ENCODE data around the gene LAMA2.

The LAMA2 gene

DNA sequence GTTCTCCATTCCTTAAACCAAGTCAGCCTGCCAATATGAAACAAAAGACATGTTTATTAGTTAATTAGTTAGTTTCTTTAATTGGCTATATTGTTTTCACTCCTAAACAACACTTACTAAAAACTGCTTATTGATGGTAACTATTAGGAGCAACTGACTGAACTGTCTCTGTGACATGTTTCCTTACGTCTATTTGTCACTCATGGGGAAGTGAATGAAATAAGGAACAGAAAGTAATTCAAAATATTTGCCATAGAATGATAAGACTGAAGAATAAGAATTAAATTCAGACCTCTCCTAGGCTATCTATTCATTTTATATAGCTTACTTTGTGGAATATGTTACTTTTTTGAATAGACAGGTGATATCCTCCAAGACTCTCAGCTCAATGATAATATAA is 217.2 kb downstream of the LAMA2 start:
- TF ChIP-seq GATA3 (IDR thresholded peaks at IDR 0.05; ENCODE audit: low read depth, low read length) = no peak
- no peak for TF ChIP-seq GATA2 (IDR thresholded peaks at IDR 0.05; ENCODE audit: low read depth, low read length)

DNA sequence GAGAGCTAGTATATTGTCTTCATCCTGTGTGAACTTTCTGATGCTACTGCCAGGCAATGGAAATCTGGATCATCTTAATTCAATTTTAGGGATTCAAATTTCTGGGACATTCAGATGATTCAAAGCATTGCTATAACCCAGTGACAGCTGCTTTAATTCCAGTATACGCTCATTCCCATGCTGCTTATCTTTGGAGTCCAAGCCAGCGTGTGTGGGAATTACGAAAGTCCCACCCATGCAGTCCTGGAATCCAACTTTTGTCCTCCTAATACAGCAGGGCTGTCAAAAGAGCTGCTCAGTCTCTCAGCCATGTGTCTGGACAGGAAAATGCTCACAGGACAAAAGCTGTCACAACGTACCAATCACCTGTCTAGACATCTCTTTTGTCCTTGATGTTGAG is 219.8 kb downstream of the LAMA2 start:
- TF ChIP-seq GATA3 (IDR thresholded peaks at IDR 0.05; ENCODE audit: low read depth, low read length) (no peak), GATA2 (IDR thresholded peaks at IDR 0.05; ENCODE audit: low read depth, low read length) (no peak)

DNA sequence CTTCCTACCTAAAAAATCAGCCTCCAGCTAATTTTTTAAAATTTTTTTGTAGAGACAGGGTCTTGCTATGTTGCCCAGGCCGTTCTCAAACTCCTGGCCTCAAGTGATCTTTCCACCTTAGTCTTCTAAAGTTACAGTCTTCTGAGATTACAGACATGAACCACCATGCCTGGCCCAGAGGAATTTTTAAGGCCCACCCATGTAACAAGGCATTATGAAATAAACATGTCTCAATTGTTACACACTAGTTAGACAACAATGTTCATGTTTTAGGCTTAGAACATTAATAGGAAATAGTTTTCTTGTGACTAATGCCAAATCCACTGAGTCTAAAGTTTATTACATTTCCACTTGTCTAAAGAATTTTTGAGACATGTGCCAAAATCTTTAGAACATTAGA is 221.2 kb downstream of the LAMA2 start:
- TF ChIP-seq GATA2 (IDR thresholded peaks at IDR 0.05; ENCODE audit: low read depth, low read length) = no peak
- TF ChIP-seq GATA3 (IDR thresholded peaks at IDR 0.05; ENCODE audit: low read depth, low read length) = no peak

DNA sequence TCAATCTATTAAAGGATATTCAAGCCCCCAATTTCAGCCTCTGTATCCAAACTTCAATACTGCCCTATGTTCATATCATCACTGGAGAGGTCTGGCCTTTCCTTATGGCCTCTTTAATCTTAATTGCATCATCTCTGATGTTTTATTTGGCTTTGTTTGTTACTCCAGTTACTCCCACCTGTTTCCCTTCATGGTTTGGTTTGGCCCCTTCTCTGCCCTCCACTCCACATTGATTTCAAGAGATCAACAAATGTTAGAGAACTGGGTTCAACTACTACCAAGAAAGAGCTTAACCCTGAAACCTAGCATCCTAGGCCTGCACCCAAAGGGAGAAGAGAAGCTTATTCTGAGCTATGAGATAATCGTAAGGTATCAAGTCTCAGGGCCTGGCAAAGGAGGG is 221.6 kb downstream of the LAMA2 start:
- TF ChIP-seq GATA2 (IDR thresholded peaks at IDR 0.05; ENCODE audit: low read depth, low read length) (no peak), GATA3 (IDR thresholded peaks at IDR 0.05; ENCODE audit: low read depth, low read length) (no peak)

DNA sequence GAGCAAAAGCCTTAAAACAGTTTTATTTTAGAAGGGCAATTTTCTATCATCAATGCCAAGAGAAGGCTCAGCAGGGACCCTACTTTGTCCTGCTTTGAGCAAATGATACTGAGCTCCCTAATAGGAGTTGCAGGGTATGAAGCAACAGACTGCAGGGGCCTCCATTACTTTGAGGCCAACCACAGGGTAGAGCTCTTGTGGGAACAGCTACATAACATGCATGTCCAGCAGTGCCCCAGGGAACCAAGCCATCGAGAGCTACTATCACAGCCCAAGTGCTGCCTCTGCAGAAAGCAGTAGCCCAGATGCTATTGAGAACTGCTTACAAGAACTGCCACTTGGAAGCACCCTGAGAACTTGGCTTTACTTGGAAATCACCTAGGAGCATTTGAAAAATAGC is 222.1 kb downstream of the LAMA2 start:
- TF ChIP-seq GATA3 (IDR thresholded peaks at IDR 0.05; ENCODE audit: low read depth, low read length) = no peak

DNA sequence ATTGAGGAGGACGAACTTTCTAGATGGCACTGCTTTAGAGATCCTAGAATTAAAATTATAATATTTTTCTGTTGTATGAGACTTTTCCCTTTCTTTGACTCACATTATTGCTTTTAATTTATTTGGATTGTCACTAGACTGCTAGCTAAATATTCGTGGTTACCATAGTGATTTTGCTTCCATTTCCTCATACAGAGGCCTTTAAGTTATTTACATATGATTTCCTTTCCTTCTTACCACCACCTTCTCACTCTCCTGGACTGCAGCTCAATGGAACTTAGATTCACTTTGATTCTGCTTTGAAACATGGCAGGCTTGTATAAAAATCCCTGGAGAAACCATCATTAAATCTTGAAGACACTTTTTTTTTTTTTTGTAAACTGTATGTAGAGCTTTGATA is 222.9 kb downstream of the LAMA2 start:
- TF ChIP-seq GATA2 (IDR thresholded peaks at IDR 0.05; ENCODE audit: low read depth, low read length) = no peak
- no peak for TF ChIP-seq GATA3 (IDR thresholded peaks at IDR 0.05; ENCODE audit: low read depth, low read length)

DNA sequence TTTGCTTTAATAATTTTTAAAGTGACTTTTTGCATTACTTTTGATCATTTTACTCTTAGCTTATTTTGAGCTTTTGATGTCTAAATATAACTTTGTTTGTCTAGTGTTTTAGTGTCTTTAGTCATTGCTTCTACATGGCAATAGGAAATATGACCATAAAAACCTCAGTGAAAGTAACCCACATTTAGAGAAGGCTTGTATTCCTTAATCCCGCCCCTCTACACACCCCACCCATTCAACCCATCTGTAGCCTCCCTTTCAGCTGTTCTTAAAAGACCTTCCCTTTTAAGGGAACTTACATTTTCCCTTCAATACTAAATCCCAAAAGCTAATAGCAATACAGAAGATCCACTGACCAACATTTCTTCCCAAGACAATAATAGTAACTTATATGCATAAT is 225.4 kb downstream of the LAMA2 start:
- no peak for TF ChIP-seq GATA2 (IDR thresholded peaks at IDR 0.05; ENCODE audit: low read depth, low read length)
- no peak for TF ChIP-seq GATA3 (IDR thresholded peaks at IDR 0.05; ENCODE audit: low read depth, low read length)

DNA sequence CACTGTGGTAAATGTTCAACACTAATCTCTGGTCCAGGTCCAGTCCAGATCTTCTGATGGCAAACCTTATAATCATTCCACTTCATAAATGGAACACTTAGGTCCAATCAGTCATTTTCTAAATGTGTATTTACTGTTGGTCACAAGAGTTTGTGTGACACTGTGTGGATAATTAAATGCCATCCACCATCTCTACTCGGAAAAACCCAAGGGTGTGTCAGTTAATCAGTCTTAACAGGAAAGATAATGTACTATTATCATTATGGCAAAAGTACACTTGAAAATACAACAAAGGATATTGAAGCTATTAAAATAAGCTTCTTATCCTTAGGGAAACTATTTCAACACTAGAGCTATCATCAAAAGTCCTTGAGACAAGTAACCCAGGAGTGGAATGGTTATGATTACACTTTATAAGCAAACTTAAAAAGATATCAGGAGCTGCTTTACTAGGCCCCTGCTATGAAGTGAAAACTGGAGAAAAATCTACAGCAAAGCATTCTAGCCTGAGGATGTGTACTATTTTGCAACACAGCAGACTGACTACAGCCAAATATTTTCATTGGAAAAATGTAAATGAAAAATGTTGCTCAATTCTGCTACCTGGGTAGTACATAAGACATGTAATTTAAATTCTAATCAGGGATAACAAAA is 227.9 kb downstream of the LAMA2 start:
- TF ChIP-seq GATA3 (IDR thresholded peaks at IDR 0.05; ENCODE audit: low read depth, low read length) (no peak), GATA2 (IDR thresholded peaks at IDR 0.05; ENCODE audit: low read depth, low read length) (no peak)

DNA sequence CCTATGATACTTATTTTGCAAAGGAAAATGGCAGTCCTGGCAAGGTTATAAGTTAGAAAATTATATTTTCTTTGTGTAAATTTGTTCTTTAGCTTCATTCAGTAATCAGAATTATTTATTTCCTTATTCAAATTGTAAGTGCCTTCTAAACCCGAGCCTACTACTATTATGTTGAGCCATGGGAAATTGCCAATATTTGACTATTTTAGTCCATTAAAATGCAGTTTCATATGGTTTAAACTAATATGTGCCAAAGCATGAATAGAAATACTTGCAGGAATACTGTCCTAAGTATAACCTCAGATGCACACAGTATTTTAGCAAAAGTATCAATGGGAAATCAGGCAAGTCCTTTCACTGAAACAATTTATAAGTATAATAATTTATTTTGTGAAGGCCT is 228.4 kb downstream of the LAMA2 start:
- TF ChIP-seq GATA3 (IDR thresholded peaks at IDR 0.05; ENCODE audit: low read depth, low read length) = no peak
- no peak for TF ChIP-seq GATA2 (IDR thresholded peaks at IDR 0.05; ENCODE audit: low read depth, low read length)

DNA sequence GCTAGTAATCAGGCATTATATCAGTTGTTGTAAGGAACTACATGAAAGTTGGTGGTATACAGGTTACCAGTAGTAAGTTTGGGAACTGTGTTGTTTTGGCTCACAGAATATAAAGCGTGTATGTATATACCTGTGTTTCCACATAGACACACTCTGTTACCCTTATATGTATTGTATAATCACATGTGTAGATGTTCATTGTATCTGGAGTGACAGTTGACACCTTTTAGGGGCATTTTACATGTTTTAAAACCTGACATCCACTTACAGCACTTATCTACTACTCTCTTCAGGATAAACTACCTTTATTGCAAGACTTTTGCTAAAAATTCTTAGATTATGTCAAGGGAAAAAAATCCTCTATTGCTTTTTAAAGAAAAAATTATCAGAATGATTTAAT is 228.9 kb downstream of the LAMA2 start:
- TF ChIP-seq GATA3 (IDR thresholded peaks at IDR 0.05; ENCODE audit: low read depth, low read length) = no peak
- TF ChIP-seq GATA2 (IDR thresholded peaks at IDR 0.05; ENCODE audit: low read depth, low read length) = no peak

DNA sequence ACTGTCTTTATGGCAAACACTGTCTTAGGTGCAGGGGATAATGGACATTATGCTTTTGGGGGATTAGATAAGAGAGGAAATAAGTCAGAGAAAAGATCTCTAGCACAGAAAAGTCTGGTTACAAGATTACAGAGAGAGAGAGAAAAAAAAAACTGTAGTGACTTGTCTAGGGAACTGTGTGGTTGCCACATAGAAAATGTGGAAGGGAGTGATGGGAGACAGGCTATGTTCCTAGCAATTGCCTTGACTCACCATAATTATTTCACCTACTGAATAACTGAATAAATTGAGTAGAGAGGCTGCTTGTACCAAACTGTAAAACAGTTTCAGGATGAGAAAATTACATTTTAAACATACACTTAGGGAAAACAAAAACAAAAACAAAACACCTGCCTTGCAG is 229.7 kb downstream of the LAMA2 start:
- TF ChIP-seq GATA2 (IDR thresholded peaks at IDR 0.05; ENCODE audit: low read depth, low read length) (no peak), GATA3 (IDR thresholded peaks at IDR 0.05; ENCODE audit: low read depth, low read length) (no peak)

DNA sequence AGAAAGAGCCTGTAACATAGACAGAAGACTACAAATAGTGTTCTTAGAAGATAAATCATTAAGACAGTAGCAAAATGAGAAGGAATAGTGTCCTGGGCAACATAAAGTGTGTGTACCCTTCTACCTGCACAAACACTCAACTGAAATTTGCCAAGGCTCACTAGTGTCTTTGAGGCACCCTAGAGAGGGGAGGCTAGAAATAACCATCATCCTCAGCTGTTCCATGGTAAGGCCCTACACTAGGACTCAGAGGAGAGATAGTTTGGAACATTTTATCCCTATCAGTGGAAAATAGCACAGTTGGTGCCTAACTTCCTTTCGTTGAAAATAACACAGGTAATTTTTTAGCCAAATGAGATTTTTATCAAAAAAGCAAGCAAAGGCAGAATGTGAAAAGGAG is 230.7 kb downstream of the LAMA2 start:
- TF ChIP-seq GATA2 (IDR thresholded peaks at IDR 0.05; ENCODE audit: low read depth, low read length) = no peak
- TF ChIP-seq GATA3 (IDR thresholded peaks at IDR 0.05; ENCODE audit: low read depth, low read length) = no peak

DNA sequence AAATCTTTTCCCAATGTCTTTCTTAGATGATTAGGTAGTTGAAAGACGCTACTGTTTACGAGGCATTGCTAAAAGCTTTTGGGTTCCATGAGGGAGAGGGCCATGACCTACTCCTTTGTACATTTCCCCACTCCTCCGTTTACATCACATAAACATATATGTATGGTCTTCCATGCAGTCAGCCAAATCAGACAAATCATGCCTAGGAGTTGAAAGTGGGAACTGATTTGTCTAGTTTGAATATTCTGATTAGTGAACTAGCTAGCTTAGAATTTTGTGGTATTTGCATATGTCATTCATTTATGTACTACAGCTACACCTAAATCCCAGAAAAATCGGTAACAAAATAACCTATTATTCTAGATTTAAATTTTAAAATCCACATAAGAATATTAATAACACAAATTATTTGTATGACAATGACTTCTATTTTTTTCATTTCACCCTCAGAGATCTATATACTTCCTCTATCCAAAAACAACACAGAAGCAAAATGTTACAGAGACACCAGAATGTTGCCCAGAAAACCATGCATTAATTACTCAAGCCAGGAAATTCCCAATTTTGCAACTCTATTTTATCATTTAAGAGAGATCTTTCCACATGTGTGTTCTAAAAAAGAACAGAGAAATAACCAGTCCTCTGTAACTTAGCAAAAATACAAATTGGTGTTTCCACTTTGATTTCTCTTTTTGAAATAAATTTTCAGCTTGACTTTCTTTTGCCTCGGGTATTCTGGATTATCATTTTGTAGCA is 231.9 kb downstream of the LAMA2 start:
- TF ChIP-seq GATA3 (IDR thresholded peaks at IDR 0.05; ENCODE audit: low read depth, low read length) = no peak
- no peak for TF ChIP-seq GATA2 (IDR thresholded peaks at IDR 0.05; ENCODE audit: low read depth, low read length)

DNA sequence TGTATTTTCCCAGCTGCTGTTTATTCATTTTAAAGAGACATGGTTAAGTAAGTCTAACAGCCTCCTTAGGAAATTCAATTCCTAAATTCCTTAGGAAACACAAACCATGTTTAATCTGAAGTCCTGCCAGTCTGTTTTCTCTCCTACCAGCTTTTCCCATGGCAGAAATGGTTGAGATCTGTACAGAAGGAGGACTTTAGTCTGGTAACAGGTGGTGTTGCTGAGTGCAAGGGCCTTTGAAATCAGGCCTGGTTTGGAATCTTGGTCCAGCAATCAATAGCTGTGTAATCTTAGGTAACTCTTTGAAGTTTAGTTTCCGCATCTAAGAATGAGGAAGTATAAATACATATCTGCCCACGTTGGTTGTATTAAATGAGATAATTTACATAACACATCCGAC is 232.5 kb downstream of the LAMA2 start:
- no peak for TF ChIP-seq GATA3 (IDR thresholded peaks at IDR 0.05; ENCODE audit: low read depth, low read length)
- TF ChIP-seq GATA2 (IDR thresholded peaks at IDR 0.05; ENCODE audit: low read depth, low read length) = no peak

DNA sequence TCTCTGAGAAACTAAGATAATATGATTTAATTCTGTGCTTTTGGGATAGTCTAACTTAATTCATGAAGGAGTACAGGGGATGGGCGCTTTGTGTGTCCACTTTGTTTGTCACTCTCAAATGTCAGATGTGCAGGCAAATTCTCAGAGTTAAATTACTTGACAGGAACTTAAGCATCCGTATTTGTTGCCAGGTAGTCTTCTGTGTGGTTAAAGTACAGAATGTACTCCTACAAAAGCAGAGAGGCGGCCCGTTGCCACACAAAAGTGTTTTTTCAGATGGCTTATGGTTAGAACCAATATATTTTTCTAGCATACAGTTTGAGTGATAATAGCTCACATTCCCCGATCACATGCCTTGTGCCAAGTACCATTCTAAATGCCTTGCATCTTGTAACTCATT is 234.4 kb downstream of the LAMA2 start:
- TF ChIP-seq GATA2 (IDR thresholded peaks at IDR 0.05; ENCODE audit: low read depth, low read length) = no peak
- no peak for TF ChIP-seq GATA3 (IDR thresholded peaks at IDR 0.05; ENCODE audit: low read depth, low read length)

All from SH-SY5Y (cell line).